OCI-LY3 (cell line): ENCODE results near the gene POLR2B.

ENCODE experiments used
- EZH2phosphoT487 ChIP-seq: fragments of 200-600 bp; shearing (Covaris generic); IDR thresholded peaks from 2 replicates; pipeline ENCODE4 v1.6.1; 2018; ENCODE audit warnings: antibody characterized with exemption, mixed run types, low read depth
- TF ChIP-seq, protein P1 (sequence below): fragments of 200-600, 300-600 bp; sonication (generic); IDR thresholded peaks from 2 replicates; pipeline ENCODE4 v1.5.1; 2014; ENCODE audit warnings: antibody characterized with exemption, low read length, low read depth

DNA sequence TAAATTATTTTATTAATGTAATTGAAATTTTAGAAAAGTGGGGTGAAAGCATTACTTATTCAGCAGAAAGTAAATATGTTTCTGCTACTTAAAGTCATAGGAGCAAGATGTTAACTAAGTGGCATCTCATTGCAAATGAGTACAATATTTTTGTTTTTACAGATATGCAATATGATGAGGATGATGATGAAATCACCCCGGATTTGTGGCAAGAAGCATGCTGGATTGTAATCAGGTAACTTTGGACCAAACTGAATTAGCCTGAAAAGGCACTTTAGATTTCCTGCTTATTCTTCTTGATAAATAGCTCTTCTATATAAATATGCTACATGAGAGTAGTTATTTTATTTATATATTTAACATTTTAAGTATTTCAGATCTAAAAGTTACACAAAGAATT lies 7.5 kb downstream of the POLR2B start:
- TF ChIP-seq, protein P1, sequence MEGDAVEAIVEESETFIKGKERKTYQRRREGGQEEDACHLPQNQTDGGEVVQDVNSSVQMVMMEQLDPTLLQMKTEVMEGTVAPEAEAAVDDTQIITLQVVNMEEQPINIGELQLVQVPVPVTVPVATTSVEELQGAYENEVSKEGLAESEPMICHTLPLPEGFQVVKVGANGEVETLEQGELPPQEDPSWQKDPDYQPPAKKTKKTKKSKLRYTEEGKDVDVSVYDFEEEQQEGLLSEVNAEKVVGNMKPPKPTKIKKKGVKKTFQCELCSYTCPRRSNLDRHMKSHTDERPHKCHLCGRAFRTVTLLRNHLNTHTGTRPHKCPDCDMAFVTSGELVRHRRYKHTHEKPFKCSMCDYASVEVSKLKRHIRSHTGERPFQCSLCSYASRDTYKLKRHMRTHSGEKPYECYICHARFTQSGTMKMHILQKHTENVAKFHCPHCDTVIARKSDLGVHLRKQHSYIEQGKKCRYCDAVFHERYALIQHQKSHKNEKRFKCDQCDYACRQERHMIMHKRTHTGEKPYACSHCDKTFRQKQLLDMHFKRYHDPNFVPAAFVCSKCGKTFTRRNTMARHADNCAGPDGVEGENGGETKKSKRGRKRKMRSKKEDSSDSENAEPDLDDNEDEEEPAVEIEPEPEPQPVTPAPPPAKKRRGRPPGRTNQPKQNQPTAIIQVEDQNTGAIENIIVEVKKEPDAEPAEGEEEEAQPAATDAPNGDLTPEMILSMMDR: no peak
- TF ChIP-seq EZH2phosphoT487: no peak
